ENCODE data around the gene NPDC1.

Gene NPDC1

GRCh38 chr9:137020771-137021567 is 25.0 kb downstream of the NPDC1 start:
- Histone ChIP-seq H3K27ac (ENCODE audit: low read depth, low read length) (no peak overlapping the region), H3K4me1 (ENCODE audit: insufficient read depth, low read length) (no peaks in the 10 kb centered on the region), H3K4me3 (ENCODE audit: low read length) (no peak overlapping the region), H3K27me3 (ENCODE audit: insufficient read depth, low read length) (no peaks in the 10 kb centered on the region), H3K36me3 (ENCODE audit: insufficient read depth, low read length) (no peaks in the 10 kb centered on the region), H3K9me3 (ENCODE audit: insufficient read depth, low read depth, low read length) (no peaks in the 10 kb centered on the region), H3K9ac (ENCODE audit: low read depth, low read length) (no peak overlapping the region)
- 93% methylated on average over 32 of the region's 32 CpGs for WGBS

DNA sequence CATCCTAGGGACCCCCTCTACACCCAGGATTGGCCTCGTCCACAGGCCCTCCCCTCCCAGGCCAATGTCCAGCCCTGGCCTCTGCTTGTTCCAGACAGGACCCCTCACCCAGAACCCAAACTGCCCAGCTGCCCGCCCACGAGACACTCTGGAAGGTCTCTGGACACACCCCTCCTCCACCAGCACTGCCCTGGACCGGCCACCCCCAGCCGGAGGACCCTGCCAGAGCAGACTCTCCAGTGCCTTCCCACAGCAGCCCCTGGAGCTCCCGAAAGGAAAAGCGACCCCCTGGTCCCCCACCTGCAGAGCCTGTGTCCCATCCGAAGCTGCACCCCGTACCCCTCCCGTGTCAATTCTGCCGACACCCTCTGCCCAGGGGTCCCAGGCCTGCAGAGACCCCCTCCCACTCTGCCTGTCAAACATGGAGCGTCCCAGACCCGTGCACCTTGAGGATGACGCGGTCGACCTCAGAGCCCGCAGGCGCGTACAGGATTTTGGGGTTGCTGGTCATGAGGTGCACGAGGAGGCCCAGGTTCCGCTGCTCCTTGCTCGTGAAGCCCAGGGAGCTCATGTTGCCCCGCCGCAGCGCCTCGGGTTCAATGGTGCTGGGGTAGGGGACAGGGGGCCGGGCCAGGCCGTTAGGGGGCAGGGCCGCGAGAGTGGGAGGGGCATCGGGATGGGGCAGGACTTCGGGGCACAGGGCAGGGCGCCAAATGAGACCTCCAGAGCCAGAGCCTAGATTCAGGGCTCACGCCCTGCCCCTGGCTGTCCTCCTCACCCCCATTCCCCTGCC is 25.9 kb downstream of the NPDC1 start:
- no peak overlapping the region for H3K27ac ChIP-seq (ENCODE audit: low read depth, low read length)
- no peak overlapping the region for H3K4me3 ChIP-seq (ENCODE audit: low read length)
- no peaks in the 10 kb centered on the region for H3K4me1 ChIP-seq (ENCODE audit: insufficient read depth, low read length)
- no peak overlapping the region for H3K9ac ChIP-seq (ENCODE audit: low read depth, low read length)
- no peaks in the 10 kb centered on the region for H3K36me3 ChIP-seq (ENCODE audit: insufficient read depth, low read length)
- no peaks in the 10 kb centered on the region for H3K27me3 ChIP-seq (ENCODE audit: insufficient read depth, low read length)
- H3K9me3 ChIP-seq (ENCODE audit: insufficient read depth, low read depth, low read length), result no peaks in the 10 kb centered on the region
- 91% methylated on average over 34 of the region's 34 CpGs for WGBS

- no peaks in the 10 kb centered on the region for H3K36me3 ChIP-seq (ENCODE audit: insufficient read depth, low read length)
- no peak overlapping the region for H3K27ac ChIP-seq (ENCODE audit: low read depth, low read length)
- H3K9ac ChIP-seq (ENCODE audit: low read depth, low read length), result no peak overlapping the region
- H3K4me1 ChIP-seq (ENCODE audit: insufficient read depth, low read length), result no peaks in the 10 kb centered on the region
- H3K9me3 ChIP-seq (ENCODE audit: insufficient read depth, low read depth, low read length), result no peaks in the 10 kb centered on the region
- H3K4me3 ChIP-seq (ENCODE audit: low read length), result no peak overlapping the region
- WGBS, result 93% methylated on average over 36 of the region's 36 CpGs
- H3K27me3 ChIP-seq (ENCODE audit: insufficient read depth, low read length), result no peaks in the 10 kb centered on the region
These were observed 27.0 kb downstream of the NPDC1 start for GRCh38 chr9:137018761-137019559.

GRCh38 chr9:137017791-137018497 is 28.0 kb downstream of the NPDC1 start:
- no peaks in the 10 kb centered on the region for H3K36me3 ChIP-seq (ENCODE audit: insufficient read depth, low read length)
- no peaks in the 10 kb centered on the region for H3K9me3 ChIP-seq (ENCODE audit: insufficient read depth, low read depth, low read length)
- H3K27ac ChIP-seq (ENCODE audit: low read depth, low read length), result no peak overlapping the region
- no peak overlapping the region for H3K9ac ChIP-seq (ENCODE audit: low read depth, low read length)
- H3K4me1 ChIP-seq (ENCODE audit: insufficient read depth, low read length), result no peaks in the 10 kb centered on the region
- 93% methylated on average over 45 of the region's 45 CpGs for WGBS
- no peaks in the 10 kb centered on the region for H3K27me3 ChIP-seq (ENCODE audit: insufficient read depth, low read length)
- no peak overlapping the region for H3K4me3 ChIP-seq (ENCODE audit: low read length)

DNA sequence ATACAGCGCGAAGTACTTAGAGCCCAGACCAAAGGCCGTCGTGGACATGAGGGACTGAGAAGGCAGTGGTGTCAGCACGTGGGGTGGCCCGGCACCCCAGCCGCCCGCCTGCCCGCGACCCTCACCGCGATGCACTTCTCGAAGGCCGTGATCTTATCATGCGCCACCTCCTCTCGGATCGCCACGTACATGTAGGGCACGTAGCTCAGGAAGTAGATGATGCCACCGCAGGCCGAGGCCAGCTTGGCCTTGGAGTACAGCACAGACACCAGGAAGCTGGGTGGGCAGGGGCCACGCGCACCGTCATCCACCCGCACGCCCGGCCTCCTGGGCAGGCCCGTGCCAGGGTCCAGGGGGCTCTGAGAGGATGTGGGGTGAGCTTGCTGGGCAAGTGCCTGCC is 28.9 kb downstream of the NPDC1 start:
- H3K27ac ChIP-seq (ENCODE audit: low read depth, low read length), result no peak overlapping the region
- 95% methylated on average over 28 of the region's 28 CpGs for WGBS
- no peaks in the 10 kb centered on the region for H3K9me3 ChIP-seq (ENCODE audit: insufficient read depth, low read depth, low read length)
- no peaks in the 10 kb centered on the region for H3K4me1 ChIP-seq (ENCODE audit: insufficient read depth, low read length)
- no peaks in the 10 kb centered on the region for H3K27me3 ChIP-seq (ENCODE audit: insufficient read depth, low read length)
- H3K4me3 ChIP-seq (ENCODE audit: low read length), result no peak overlapping the region
- H3K9ac ChIP-seq (ENCODE audit: low read depth, low read length), result no peak overlapping the region
- H3K36me3 ChIP-seq (ENCODE audit: insufficient read depth, low read length), result no peaks in the 10 kb centered on the region

- Histone ChIP-seq H3K4me1 (ENCODE audit: insufficient read depth, low read length) (no peaks in the 10 kb centered on the region), H3K27me3 (ENCODE audit: insufficient read depth, low read length) (no peaks in the 10 kb centered on the region), H3K36me3 (ENCODE audit: insufficient read depth, low read length) (no peaks in the 10 kb centered on the region), H3K4me3 (ENCODE audit: low read length) (no peak overlapping the region), H3K9me3 (ENCODE audit: insufficient read depth, low read depth, low read length) (no peaks in the 10 kb centered on the region), H3K9ac (ENCODE audit: low read depth, low read length) (no peak overlapping the region), H3K27ac (ENCODE audit: low read depth, low read length) (no peak overlapping the region)
- 94% methylated on average over 16 of the region's 16 CpGs for WGBS
These were observed 29.5 kb downstream of the NPDC1 start for GRCh38 chr9:137016436-137016835.

DNA sequence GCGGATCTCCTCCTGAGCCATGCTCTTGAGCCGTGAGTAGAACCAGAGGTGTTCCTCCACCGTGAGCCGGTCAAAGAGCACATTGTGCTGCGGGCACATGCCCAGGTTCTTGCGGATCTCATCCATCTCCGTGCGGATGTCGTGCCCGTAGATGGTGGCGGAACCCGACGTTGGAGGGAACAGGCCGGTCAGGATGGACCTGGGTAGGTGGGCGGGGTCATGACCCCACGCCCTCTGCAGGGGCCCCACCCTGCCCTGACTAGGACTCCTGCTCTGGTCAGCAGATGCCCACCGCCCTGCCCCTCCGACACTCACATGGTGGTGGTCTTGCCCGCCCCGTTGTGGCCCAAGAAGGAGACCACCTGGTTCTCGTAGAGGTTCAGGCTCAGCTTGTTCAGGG is 30.0 kb downstream of the NPDC1 start:
- H3K4me3 ChIP-seq (ENCODE audit: low read length), result no peak overlapping the region
- 96% methylated on average over 21 of the region's 21 CpGs for WGBS
- no peaks in the 10 kb centered on the region for H3K27me3 ChIP-seq (ENCODE audit: insufficient read depth, low read length)
- H3K9me3 ChIP-seq (ENCODE audit: insufficient read depth, low read depth, low read length), result no peaks in the 10 kb centered on the region
- no peaks in the 10 kb centered on the region for H3K4me1 ChIP-seq (ENCODE audit: insufficient read depth, low read length)
- no peak overlapping the region for H3K9ac ChIP-seq (ENCODE audit: low read depth, low read length)
- H3K27ac ChIP-seq (ENCODE audit: low read depth, low read length), result no peak overlapping the region
- H3K36me3 ChIP-seq (ENCODE audit: insufficient read depth, low read length), result no peaks in the 10 kb centered on the region

DNA sequence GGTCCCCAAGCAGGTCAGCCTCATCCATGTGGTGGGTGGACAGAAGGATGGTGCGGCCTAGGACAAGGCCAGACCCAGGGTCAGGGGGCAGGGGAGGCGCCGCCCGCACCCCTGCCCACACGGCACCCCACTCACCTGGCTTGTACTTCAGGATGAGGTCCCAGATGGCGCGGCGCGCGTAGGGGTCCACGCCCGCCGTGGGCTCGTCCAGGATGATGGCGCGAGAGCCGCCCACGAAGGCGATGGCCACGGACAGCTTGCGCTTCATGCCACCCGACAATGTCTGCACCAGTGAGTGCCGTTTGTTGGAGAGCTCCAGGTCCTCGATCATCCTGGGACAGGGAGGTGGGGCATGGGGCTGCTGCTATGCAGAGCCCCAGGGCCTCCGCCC is 30.4 kb downstream of the NPDC1 start:
- no peaks in the 10 kb centered on the region for H3K36me3 ChIP-seq (ENCODE audit: insufficient read depth, low read length)
- H3K9ac ChIP-seq (ENCODE audit: low read depth, low read length), result no peak overlapping the region
- no peak overlapping the region for H3K27ac ChIP-seq (ENCODE audit: low read depth, low read length)
- WGBS, result 95% methylated on average over 24 of the region's 25 CpGs
- H3K4me1 ChIP-seq (ENCODE audit: insufficient read depth, low read length), result no peaks in the 10 kb centered on the region
- no peaks in the 10 kb centered on the region for H3K27me3 ChIP-seq (ENCODE audit: insufficient read depth, low read length)
- H3K9me3 ChIP-seq (ENCODE audit: insufficient read depth, low read depth, low read length), result no peaks in the 10 kb centered on the region
- H3K4me3 ChIP-seq (ENCODE audit: low read length), result no peak overlapping the region

- no peak overlapping the region for H3K4me3 ChIP-seq (ENCODE audit: low read length)
- no peaks in the 10 kb centered on the region for H3K9me3 ChIP-seq (ENCODE audit: insufficient read depth, low read depth, low read length)
- H3K36me3 ChIP-seq (ENCODE audit: insufficient read depth, low read length), result no peaks in the 10 kb centered on the region
- no peak overlapping the region for H3K27ac ChIP-seq (ENCODE audit: low read depth, low read length)
- no peaks in the 10 kb centered on the region for H3K4me1 ChIP-seq (ENCODE audit: insufficient read depth, low read length)
- no peak overlapping the region for H3K9ac ChIP-seq (ENCODE audit: low read depth, low read length)
- H3K27me3 ChIP-seq (ENCODE audit: insufficient read depth, low read length), result no peaks in the 10 kb centered on the region
- 95% methylated on average over 36 of the region's 36 CpGs for WGBS
These were observed 31.0 kb downstream of the NPDC1 start for GRCh38 chr9:137014776-137015539.

- H3K27ac ChIP-seq (ENCODE audit: low read depth, low read length), result no peak overlapping the region
- WGBS, result 93% methylated on average over 23 of the region's 23 CpGs
- no peaks in the 10 kb centered on the region for H3K27me3 ChIP-seq (ENCODE audit: insufficient read depth, low read length)
- no peaks in the 10 kb centered on the region for H3K36me3 ChIP-seq (ENCODE audit: insufficient read depth, low read length)
- H3K9ac ChIP-seq (ENCODE audit: low read depth, low read length), result no peak overlapping the region
- no peaks in the 10 kb centered on the region for H3K9me3 ChIP-seq (ENCODE audit: insufficient read depth, low read depth, low read length)
- no peak overlapping the region for H3K4me3 ChIP-seq (ENCODE audit: low read length)
- no peaks in the 10 kb centered on the region for H3K4me1 ChIP-seq (ENCODE audit: insufficient read depth, low read length)
These were observed 31.8 kb downstream of the NPDC1 start for GRCh38 chr9:137014166-137014565.
